ENCODE measurements around the gene SMC1B.
A peak's percentile ranks its signal among the peaks of the same experiment; 100 is the strongest.

SMC1B gene

DNA sequence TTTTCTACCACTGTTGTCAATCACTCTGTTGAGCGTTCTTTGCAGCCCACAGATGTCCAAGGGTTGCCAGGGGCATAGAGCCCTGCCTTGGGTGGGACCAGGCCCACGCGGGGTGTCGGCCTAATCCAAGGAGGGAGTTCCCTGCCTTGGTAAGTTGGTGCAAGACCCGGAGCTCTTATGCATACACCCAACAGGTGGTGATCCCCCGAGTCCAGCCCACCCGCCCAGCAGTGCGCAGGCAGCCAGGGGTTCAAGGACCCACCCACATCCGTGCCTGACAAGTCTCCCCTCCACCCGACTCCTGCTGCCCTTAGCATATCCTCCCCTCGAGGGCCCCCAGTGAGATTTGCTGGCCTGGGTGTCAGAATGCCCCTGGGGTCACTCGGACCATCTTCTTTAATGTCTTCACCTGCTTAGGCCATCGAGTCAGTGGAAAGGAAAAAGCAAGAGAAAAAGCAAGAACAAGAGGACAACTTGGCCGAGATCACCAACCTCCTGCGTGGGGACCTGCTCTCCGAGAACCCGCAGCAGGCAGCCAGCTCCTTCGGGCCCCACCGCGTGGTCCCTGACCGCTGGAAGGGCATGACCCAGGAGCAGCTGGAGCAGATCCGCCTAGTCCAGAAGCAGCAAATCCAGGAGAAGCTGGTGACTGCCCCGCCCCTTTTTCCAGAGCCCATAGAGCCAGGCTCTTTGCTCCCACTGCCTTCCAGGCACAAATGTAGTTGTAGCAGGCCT is 12.3 kb upstream of the SMC1B start:
- Histone ChIP-seq H3K9ac (no peak overlapping the region), H4K20me1 (no peaks in the 10 kb centered on the region; a peak in 1 of 22 replicates)

DNA sequence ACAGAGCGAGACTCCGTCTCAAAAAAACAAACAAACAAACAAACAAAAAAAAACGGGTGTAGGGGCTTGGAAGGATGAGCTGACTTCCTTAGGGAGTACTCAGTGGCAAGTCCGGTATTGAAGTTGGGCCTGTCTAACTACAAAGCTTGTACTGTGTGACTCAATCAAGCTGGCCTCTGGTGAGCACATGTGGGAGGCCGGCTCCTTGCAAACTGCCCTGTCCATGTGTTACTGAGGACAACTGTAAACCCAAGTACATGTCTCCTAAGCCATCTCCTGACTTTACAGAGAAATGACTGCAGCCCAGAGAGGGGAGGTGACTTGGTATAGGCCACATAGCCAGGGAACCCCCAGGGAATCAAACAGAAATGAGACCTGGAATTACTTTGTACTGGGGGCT is 11.7 kb upstream of the SMC1B start:
- H3K4me3 ChIP-seq = no peak overlapping the region

More for the DNA sequence above, 12.3 kb upstream of the SMC1B start:
- peaks cover 4 to 17% (median 10%) of the 10 kb centered on the region in 11 experiments; a peak in 18 of 22 replicates for H3K9me3 ChIP-seq (replicated peaks in 1 of 11)
- peaks cover 0 to 6% (median 0%) of the 10 kb centered on the region in 11 experiments; a peak in 1 of 22 replicates for H3K27me3 ChIP-seq
- no peak overlapping the region for H3K27ac ChIP-seq
- no peak overlapping the region for H3K4me3 ChIP-seq
- 0 out of 22 replicates have a peak overlapping the region, but pooled peaks of 1 of the 11 experiments have one; percentile 49 for H3K4me2 ChIP-seq
- H3K4me1 ChIP-seq = peaks cover 30 to 68% (median 36%) of the 10 kb centered on the region in 10 experiments
- H3K36me3 ChIP-seq = no peaks in the 10 kb centered on the region
- TF ChIP-seq Cebpa-rat (IDR thresholded peaks at IDR 0.05) = no peak

DNA sequence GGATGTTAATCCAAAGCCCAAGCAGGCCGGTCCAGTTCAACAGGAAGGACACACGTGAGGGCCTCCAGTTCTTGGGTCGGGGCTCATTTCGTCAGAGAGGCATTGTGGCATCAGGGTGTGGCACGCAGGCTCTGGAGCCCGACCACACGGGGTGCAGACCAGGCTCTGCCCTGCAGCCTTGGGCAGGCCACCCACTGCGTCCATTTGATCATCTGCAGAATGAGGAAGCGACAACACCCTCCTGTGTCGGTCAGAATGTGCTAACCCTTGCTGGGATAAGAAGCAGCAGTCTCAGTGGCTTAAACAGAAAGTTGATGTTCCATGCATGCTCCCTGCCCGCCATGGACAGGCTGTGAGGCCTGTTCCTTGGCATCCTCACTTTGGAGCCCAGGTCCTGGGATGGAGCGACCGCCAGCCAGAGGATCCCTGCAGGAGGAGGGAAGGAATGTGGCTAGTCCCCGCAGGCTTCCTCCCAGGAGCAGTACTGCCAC is 10.9 kb upstream of the SMC1B start:
- no peak overlapping the region for H3K4me3 ChIP-seq
- TF ChIP-seq Cebpa-rat (IDR thresholded peaks at IDR 0.05) = no peak
- H3K27me3 ChIP-seq = peaks cover 0 to 3% (median 0%) of the 10 kb centered on the region in 11 experiments; a peak in 1 of 22 replicates
- H4K20me1 ChIP-seq = no peaks in the 10 kb centered on the region
- peak overlapping the region in 2 of 11 experiments; percentile 26 to 27; a peak in 2 of 22 replicates for H3K27ac ChIP-seq
- peaks cover 17 to 54% (median 23%) of the 10 kb centered on the region in 10 experiments for H3K4me1 ChIP-seq
- peak overlapping the region in 5 of 11 experiments; percentile 22 to 51 (median 40); a peak in 8 of 22 replicates for H3K4me2 ChIP-seq
- no peaks in the 10 kb centered on the region for H3K36me3 ChIP-seq
- H3K9ac ChIP-seq = no peak overlapping the region
- H3K9me3 ChIP-seq (replicated peaks in 1 of 11) = peaks cover 4 to 17% (median 10%) of the 10 kb centered on the region in 11 experiments; a peak in 18 of 22 replicates

More for the DNA sequence above, 11.7 kb upstream of the SMC1B start:
- Histone ChIP-seq H3K27ac (no peak overlapping the region), H3K4me1 (peaks cover 25 to 63% (median 31%) of the 10 kb centered on the region in 10 experiments), H4K20me1 (no peaks in the 10 kb centered on the region), H3K9me3 (replicated peaks in 1 of 11) (peaks cover 4 to 17% (median 10%) of the 10 kb centered on the region in 11 experiments; a peak in 18 of 22 replicates), H3K4me2 (peak overlapping the region in 3 of 11 experiments; percentile 9 to 49 (median 22); a peak in 2 of 22 replicates), H3K27me3 (peaks cover 0 to 6% (median 0%) of the 10 kb centered on the region in 11 experiments; a peak in 1 of 22 replicates), H3K9ac (no peak overlapping the region), H3K36me3 (no peaks in the 10 kb centered on the region)
- no peak for TF ChIP-seq Cebpa-rat (IDR thresholded peaks at IDR 0.05)

DNA sequence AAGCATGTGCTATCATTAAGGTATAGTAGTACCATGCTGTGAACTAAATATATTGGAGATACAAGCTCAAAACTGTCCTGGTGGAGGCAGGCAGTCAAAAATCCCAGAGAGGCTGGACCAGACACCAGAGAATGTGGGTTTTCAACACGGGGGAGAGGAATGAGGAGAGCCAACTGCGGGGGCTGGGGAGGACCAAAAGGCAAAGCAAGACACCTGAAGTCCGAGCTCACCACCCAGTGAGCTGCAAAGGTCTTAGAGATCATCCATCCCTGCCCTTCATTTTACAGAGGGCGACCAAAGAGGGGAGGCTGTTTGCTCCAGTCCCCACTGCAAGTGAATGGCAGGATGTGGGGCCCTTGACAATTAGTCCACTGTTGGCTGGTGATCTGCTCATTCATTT is 10.1 kb upstream of the SMC1B start:
- Histone ChIP-seq H3K4me3 (no peak overlapping the region), H3K4me2 (peak overlapping the region in 2 of 11 experiments; percentile 31 to 49; a peak in 3 of 22 replicates), H3K9me3 (replicated peaks in 1 of 11) (peaks cover 4 to 17% (median 10%) of the 10 kb centered on the region in 11 experiments; a peak in 18 of 22 replicates), H3K9ac (no peak overlapping the region), H3K27me3 (no peaks in the 10 kb centered on the region), H4K20me1 (no peaks in the 10 kb centered on the region), H3K4me1 (peaks cover 9 to 47% (median 16%) of the 10 kb centered on the region in 10 experiments), H3K36me3 (no peaks in the 10 kb centered on the region), H3K27ac (peak overlapping the region in 1 of 11 experiments; percentile 26; a peak in 1 of 22 replicates)
- TF ChIP-seq Cebpa-rat (IDR thresholded peaks at IDR 0.05) = no peak

DNA sequence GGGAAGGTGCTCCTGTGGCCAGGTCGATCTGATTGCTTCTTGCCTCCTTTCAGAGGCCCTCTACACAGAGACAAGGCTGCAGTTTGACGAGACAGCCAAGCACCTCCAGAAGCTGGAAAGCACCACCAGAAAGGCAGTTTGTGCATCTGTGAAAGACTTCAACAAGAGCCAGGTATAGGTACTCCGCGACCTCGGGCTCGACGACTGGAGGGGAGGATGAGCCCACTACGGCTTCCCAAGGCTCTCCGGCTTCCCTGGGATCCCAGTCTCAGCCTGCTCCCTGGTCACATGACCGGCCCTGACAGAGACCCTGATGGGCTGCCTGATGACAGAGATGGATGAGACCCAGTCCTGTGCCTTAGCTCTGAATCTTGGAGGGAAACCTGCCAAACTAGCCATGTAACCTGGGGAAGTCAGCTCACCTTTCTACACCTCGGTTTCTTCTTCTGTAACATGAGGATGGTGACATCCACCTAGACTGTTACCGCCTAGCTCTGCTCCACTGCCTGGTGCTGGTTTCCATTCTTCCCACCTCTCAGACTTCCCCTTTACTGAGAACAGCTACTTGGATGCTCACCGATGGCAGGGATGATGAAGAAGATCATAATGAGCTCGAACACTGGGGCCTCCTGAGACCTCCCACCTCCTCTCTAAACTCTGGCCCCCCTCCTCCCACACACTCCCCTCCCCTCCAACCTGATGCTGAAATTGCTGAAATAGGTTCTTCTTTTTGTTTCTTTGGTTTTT is 9.0 kb upstream of the SMC1B start:
- H3K4me2 ChIP-seq = peak overlapping the region in 4 of 11 experiments; percentile 2 to 57 (median 46); a peak in 4 of 22 replicates
- H3K4me3 ChIP-seq = no peak overlapping the region
- no peak for TF ChIP-seq Cebpa-rat (IDR thresholded peaks at IDR 0.05)
- no peaks in the 10 kb centered on the region for H4K20me1 ChIP-seq
- no peak overlapping the region for H3K9ac ChIP-seq
- peaks cover 4 to 16% (median 10%) of the 10 kb centered on the region in 11 experiments; a peak in 18 of 22 replicates for H3K9me3 ChIP-seq (replicated peaks in 1 of 11)
- no peaks in the 10 kb centered on the region for H3K27me3 ChIP-seq
- H3K4me1 ChIP-seq = peaks cover 8 to 37% (median 15%) of the 10 kb centered on the region in 10 experiments; a peak in 18 of 20 replicates
- no peaks in the 10 kb centered on the region for H3K36me3 ChIP-seq
- no peak overlapping the region for H3K27ac ChIP-seq

DNA sequence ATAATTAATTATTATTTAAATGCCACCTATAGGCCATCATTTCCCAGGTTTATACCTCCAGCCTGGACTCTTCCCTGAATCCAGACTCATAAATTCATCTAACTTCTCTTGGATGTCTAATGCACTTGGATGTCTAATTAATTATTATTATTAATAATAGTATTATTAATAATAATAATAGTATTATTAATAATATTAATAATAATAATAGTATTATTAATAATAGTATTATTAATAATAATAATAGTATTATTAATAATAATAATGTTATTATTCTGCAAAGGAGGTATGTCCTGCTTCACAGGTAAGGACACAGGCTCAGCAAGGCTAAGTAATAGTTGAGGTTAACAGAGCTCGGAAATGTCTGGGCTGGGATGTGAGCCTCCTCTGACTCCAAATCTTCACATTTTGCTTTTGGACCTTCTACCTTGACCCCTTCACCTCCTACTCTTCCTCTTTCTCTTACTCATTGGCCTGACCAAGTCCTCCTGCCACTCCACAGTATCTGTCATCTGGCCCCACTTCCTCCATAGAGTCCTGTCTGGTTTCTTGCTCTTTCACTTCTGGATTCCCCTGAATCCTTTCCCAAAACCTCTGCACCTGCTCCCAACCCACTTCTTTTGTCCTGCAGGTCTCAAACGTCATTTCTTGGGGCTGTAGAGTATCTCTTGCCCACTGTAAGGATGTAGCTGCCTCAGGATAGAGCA is 8.1 kb upstream of the SMC1B start:
- H3K27me3 ChIP-seq = no peaks in the 10 kb centered on the region
- H3K9ac ChIP-seq = no peak overlapping the region
- H3K4me3 ChIP-seq = no peak overlapping the region
- H3K36me3 ChIP-seq = no peaks in the 10 kb centered on the region
- H4K20me1 ChIP-seq = no peaks in the 10 kb centered on the region
- peak overlapping the region in 4 of 11 experiments; percentile 2 to 57 (median 46); a peak in 5 of 22 replicates for H3K4me2 ChIP-seq
- H3K4me1 ChIP-seq = peaks cover 8 to 37% (median 16%) of the 10 kb centered on the region in 10 experiments; a peak in 18 of 20 replicates
- no peak for TF ChIP-seq Cebpa-rat (IDR thresholded peaks at IDR 0.05)
- peaks cover 0 to 7% (median 1%) of the 10 kb centered on the region in 11 experiments; a peak in 12 of 22 replicates for H3K9me3 ChIP-seq (replicated peaks in 1 of 11)
- no peak overlapping the region for H3K27ac ChIP-seq

DNA sequence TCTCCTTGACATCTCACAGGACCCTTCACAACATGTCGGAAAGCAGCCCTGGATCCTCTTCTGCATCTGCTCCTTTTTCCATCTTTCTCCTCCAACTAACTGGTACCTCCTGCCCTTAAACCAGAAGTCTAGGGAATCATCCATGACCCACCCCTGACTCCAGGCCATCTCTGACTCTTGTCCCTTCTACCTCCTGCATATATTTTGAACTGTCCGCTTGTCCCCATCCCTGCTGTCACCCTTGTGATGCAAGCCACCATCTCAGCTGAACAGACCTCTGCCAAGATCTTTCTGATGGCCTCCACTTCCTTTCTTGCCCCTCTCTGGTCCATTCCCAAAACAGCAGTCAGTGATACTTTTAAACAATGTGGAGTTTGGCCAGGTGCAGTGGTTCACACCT is 7.1 kb upstream of the SMC1B start:
- peaks cover 8 to 37% (median 16%) of the 10 kb centered on the region in 10 experiments; a peak in 18 of 20 replicates for H3K4me1 ChIP-seq
- no peak overlapping the region for H3K27ac ChIP-seq
- H4K20me1 ChIP-seq = no peaks in the 10 kb centered on the region
- no peak overlapping the region for H3K4me2 ChIP-seq
- no peak for TF ChIP-seq Cebpa-rat (IDR thresholded peaks at IDR 0.05)
- no peaks in the 10 kb centered on the region for H3K36me3 ChIP-seq
- no peaks in the 10 kb centered on the region for H3K9me3 ChIP-seq (replicated peaks in 1 of 11)
- H3K27me3 ChIP-seq = no peaks in the 10 kb centered on the region; a peak in 1 of 22 replicates
- no peak overlapping the region for H3K4me3 ChIP-seq
- H3K9ac ChIP-seq = no peak overlapping the region

DNA sequence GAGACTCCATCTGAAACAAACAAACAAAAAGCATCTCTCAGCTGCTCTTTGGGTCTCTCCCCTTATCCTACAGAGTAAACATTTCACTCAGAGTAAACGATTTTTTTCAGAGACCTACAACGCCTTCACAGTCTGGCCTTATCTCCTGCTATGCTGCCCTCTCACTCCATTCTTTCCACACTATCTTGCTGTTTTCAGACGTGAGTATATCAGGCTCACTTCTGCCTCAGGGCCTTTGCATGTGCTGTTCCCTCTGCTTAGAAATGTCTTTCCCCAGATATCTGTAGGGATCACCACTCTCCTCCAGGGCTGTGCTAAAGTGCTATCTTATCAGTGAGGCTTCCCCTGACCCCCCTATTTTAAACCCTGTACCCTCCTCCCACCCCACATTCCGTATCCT is 6.6 kb upstream of the SMC1B start:
- Histone ChIP-seq H4K20me1 (no peaks in the 10 kb centered on the region), H3K36me3 (no peaks in the 10 kb centered on the region), H3K9me3 (replicated peaks in 1 of 11) (no peaks in the 10 kb centered on the region), H3K4me3 (no peak overlapping the region), H3K9ac (no peak overlapping the region), H3K4me1 (peaks cover 8 to 32% (median 16%) of the 10 kb centered on the region in 10 experiments; a peak in 18 of 20 replicates), H3K27ac (no peak overlapping the region), H3K4me2 (no peak overlapping the region), H3K27me3 (peaks cover 0 to 1% (median 0%) of the 10 kb centered on the region in 11 experiments; a peak in 6 of 22 replicates)
- no peak for TF ChIP-seq Cebpa-rat (IDR thresholded peaks at IDR 0.05)

Data from BLaER1 treated with 17β-estradiol and CSF1 and Interleukin-3, amounts not matched to agents 10 nM and 100 nM (cell line).